GM12874 (cell line): Measurements from ENCODE around the gene EIF5.
A peak's percentile ranks its signal among the peaks of the same experiment; 100 is the strongest.

Experiments used
- TF ChIP-seq, protein P1 (sequence below): IDR thresholded peaks from 2 replicates; pipeline ENCODE4 v1.5.1; 2011; ENCODE audit warnings: low read depth, mild to moderate bottlenecking, control low read depth, low read length, moderate library complexity; ENCODE audit not compliant: insufficient read depth

EIF5 gene

DNA sequence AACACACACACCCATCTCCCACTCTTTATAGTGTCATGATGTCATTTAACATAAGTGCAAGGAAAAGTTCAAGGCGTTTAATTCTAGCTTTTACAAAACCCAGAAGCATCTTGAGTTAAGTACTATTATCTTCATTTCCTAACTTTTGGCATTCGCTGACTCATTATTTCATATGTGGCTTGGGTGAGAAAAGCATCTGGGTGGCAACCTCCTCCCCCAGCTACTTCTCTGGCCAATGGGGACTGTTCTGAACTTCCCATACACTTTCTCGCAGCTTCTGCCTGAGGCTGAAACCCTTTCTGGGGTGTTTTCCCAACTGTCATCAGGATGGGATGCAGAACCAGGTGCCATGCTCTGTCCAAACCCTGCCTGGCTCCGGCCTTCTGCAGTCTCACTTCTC lies 48.3 kb downstream of the EIF5 start:
- TF ChIP-seq, protein P1, sequence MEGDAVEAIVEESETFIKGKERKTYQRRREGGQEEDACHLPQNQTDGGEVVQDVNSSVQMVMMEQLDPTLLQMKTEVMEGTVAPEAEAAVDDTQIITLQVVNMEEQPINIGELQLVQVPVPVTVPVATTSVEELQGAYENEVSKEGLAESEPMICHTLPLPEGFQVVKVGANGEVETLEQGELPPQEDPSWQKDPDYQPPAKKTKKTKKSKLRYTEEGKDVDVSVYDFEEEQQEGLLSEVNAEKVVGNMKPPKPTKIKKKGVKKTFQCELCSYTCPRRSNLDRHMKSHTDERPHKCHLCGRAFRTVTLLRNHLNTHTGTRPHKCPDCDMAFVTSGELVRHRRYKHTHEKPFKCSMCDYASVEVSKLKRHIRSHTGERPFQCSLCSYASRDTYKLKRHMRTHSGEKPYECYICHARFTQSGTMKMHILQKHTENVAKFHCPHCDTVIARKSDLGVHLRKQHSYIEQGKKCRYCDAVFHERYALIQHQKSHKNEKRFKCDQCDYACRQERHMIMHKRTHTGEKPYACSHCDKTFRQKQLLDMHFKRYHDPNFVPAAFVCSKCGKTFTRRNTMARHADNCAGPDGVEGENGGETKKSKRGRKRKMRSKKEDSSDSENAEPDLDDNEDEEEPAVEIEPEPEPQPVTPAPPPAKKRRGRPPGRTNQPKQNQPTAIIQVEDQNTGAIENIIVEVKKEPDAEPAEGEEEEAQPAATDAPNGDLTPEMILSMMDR = no peak

DNA sequence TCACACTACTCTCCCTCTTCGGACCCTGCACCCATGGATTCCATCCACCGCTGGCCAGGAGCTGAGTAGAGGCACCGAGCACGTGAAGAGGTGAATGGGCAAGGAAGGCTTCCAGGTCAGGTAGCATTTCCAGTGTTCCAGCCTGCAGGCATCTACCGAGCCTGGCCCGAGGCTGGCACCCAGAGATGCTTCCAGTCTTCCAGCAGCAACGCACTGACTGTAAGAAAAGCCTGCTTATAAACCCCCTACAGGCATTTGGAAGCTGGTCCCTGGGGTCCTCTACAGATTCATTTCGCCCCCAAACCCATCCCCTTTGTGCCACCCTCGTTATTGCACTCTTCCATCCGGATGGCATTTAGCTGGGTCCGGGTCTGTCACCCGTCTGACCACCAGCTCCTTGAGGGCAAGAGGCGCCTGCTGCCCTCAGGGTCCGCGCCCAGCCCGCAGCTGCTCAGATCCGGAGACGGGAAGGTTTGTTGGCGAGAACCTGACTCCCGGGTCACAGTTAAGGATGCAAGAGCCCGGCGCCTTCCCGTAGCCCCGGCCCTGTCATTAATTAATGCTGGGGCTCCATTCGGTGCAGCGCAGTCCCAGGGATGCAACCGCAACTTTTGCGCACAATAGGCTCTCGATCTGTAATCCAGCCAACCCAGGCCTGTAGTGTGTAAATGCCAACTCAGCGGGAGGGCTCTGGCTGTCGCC lies 50.6 kb downstream of the EIF5 start:
- TF ChIP-seq, protein P1 = no peak

DNA sequence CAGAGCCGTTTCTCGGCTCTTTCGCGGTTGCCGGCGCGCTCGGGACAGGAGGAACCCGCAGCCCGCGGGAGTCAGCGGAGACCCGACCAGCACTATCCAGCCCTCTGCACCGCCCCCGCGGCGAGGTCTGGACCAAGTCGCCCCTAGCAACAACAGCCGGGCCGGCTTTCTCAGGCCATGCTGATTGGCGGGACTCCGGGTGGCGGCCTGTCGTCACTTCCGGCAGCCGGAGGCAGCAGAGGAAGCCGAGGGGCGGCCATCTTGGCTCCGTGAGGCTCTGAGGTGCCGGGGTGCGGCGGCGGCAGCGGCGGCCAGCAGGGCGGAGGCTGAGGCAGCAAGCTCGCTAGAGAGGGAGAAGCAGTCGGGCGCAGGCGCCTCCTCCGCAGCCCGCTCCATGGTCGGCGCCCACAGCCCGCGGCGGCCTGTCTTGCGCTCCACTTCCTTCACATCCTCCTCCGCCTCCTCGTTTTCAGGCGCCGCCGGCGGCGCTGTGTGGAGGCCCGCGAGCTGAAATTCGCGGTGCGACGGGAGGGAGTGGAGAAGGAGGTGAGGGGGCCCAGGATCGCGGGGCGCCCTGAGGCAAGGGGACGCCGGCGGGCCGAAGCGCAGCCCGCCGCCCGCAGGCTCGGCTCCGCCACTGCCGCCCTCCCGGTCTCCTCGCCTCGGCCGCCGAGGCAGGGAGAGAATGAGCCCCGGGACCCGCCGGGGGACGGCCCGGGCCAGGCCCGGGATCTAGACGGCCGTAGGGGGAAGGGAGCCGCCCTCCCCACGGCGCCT lies 51.3 kb downstream of the EIF5 start, which contains the start of gene MARK3:
Gene MARK3, plus strand, starts transcription at position 264 of the 777 bp plus-strand sequence. CDS start 615 bp downstream, outside the sequence.
- TF ChIP-seq, protein P1 = 0 out of 2 replicates have a peak, but pooled peaks have one; percentile 4

DNA sequence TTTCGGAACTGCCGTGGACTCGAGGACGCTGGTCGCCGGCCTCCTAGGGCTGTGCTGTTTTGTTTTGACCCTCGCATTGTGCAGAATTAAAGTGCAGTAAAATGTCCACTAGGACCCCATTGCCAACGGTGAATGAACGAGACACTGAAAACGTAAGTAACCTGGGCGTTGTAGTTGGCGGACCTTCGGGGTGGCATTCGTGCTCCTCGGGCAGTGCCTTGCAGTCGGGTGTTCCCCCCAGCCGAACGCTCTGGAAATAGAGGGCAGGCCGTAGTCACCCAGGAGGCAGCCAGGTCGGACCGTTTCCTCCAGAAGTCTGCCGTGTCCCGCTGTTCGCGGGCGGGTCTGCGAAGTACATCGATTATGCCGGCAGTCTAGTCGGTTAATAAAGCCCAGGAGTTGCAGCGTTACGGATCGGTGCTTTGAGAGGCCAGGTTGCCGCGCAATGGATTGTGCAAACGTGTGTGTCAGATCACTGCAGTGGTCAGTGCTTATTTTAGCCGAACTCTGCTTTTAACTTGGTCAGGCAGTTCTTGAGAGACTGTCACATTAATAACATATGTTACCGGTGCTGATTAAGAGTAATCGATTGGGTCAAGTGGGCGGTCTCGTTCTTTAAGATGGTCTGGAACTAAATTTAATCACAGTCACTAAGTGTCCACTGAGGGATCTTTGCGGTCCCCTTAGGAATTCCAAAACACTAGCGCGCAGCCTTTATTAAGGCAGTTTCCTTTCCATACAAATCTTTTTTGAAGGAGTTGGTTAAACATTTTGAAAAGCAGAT lies 52.1 kb downstream of the EIF5 start:
- TF ChIP-seq, protein P1 = no peak

DNA sequence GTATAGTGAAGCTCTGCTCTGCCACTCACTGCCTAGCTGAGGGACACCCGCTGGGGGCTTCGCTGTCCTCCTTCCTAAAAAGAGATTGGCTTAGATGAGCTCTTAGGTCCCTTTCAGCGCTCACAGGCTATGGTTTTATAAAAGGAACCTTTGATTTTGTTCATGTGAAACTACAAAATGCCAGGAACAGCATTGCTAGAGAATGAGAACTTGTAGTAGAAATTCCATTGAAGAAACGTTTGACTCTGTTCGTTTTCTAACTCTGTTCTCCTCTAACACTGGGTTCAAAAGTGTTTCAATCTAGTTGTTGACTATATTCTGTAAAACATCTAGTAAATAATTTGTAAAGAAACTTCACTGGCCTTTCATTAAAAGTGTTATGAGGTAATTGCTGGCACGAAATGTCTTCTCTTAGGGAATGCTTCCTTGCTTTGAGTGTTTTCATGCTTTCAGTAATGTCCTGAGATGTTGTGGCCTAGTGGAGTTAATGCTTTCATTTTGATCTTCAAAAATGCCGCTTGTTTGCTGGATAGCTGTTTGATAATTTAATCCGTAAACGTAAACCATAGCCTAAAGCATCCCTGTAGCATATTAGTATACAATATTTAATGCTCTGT lies 52.8 kb downstream of the EIF5 start:
- TF ChIP-seq, protein P1 = no peak

DNA sequence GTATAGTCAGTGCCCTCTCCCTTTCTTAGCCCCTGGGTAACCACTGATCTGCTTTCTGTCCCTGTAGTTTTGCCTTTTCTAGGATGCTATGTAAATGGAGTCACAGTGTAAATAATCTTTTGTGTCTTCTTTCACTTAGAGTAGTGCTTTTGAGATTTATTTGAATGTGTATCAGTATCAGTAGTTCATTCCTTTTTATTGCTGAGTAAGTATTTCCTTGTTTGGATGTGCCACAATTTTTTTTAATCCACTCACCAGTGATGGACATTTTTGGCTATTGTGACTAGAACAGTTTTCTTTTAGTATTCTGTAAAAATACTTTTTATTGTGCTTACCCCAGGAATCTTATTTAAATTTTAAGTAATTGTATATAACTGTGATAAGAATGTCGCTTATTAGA lies 54.6 kb downstream of the EIF5 start:
- TF ChIP-seq, protein P1 = no peak
